B cell (primary cell): ENCODE data around the gene SETBP1. TPM values are rescaled to one million over a fixed set of nuclear protein-coding genes. Genes with fewer than 3 reads are reported as not detected.

Source experiments
- ATAC-seq: fragments of 200-7000 bp; cut with Tn5 transposase; one replicate; pipeline ENCODE4 v1.10.0; 2021; ENCODE audit warnings: low read depth, mild to moderate bottlenecking, moderate number of reproducible peaks, moderate library complexity
- CTCF ChIA-PET: fragments of 350-600 bp; sonication (Branson Sonifier 250); formaldehyde crosslinking; loops from one replicate; lab custom pipeline; 2021; ENCODE audit warnings: antibody characterized with exemption, inconsistent platforms; lab: Charles Lee
- POLR2A ChIA-PET: fragments of 350-600 bp; sonication (Branson Sonifier 250); formaldehyde crosslinking; loops from one replicate; lab custom pipeline; 2021; ENCODE audit warnings: antibody characterized with exemption; lab: Charles Lee
- DNase-seq: peaks from one replicate; pipeline ENCODE4 v3.0.0; 2013
- H2AFZ ChIP-seq: 2 replicates; pipeline ENCODE4 v1.6.1; 2012; ENCODE audit warnings: mild to moderate bottlenecking, low read depth, low read length; ENCODE audit not compliant: insufficient read depth, poor library complexity, severe bottlenecking
- H3K27ac ChIP-seq, 2 donors: 1 replicate in 1 of 2; 2 replicates in 1 of 2; pipeline ENCODE4 v1.5.1; 2012 to 2013; ENCODE audit warnings: low read length in 2 of 2, mild to moderate bottlenecking in 2 of 2, moderate library complexity in 1 of 2
- H3K27me3 ChIP-seq, 4 experiments: fragments of 200-600 bp in 1 of 4; sonication (generic) in 1 of 4; replicated peaks in 1 of 4; 1 replicate in 2 of 4; 2 replicates in 2 of 4; pipeline versions ENCODE4 v1.6.1 to v1.7.0; 2013 to 2016; ENCODE audit warnings: low read length in 3 of 4, mild to moderate bottlenecking in 2 of 4, mixed read lengths in 1 of 4, moderate library complexity in 1 of 4; ENCODE audit not compliant: insufficient read depth in 4 of 4, control insufficient read depth in 3 of 4; ENCODE audit errors: control extremely low read depth in 1 of 4
- H3K36me3 ChIP-seq, 2 experiments: replicated peaks in 1 of 2; 1 replicate in 1 of 2; 2 replicates in 1 of 2; pipeline versions ENCODE4 v1.6.1 to v1.7.1; 2013; ENCODE audit warnings: low read length in 1 of 2; ENCODE audit not compliant: insufficient read depth in 2 of 2, control insufficient read depth in 1 of 2; ENCODE audit errors: control extremely low read depth in 1 of 2, extremely low read depth in 1 of 2
- H3K4me1 ChIP-seq, 2 donors: fragments of 200-600 bp in 1 of 2; sonication (generic) in 1 of 2; 1 replicate in 1 of 2; 2 replicates in 1 of 2; pipeline versions ENCODE4 v1.5.1 to v1.6.1; 2013 to 2017; ENCODE audit warnings: low read length in 2 of 2; ENCODE audit not compliant: control insufficient read depth in 2 of 2, insufficient read depth in 2 of 2
- H3K4me2 ChIP-seq: replicated peaks from 2 replicates; pipeline ENCODE3; 2012; ENCODE audit warnings: mild to moderate bottlenecking, low read depth, low read length; ENCODE audit not compliant: poor library complexity, severe bottlenecking
- H3K4me3 ChIP-seq, 5 experiments: fragments of 200-600 bp in 1 of 5; sonication (generic) in 1 of 5; 1 replicate in 3 of 5; 2 replicates in 2 of 5; pipeline versions ENCODE4 v1.5.1 to v1.7.0; 2011 to 2016; ENCODE audit warnings: low read length in 4 of 5, mild to moderate bottlenecking in 4 of 5, low read depth in 2 of 5, control low read depth in 1 of 5, moderate library complexity in 1 of 5; ENCODE audit not compliant: insufficient read depth in 1 of 5; ENCODE audit errors: control extremely low read depth in 1 of 5, extremely low read depth in 1 of 5
- H3K79me2 ChIP-seq: fragments of 200-600 bp; sonication (generic); one replicate; pipeline ENCODE4 v1.6.0; 2016; ENCODE audit warnings: low read length; ENCODE audit not compliant: control insufficient read depth, insufficient read depth
- H3K9ac ChIP-seq: fragments of 200-600 bp; sonication (generic); 2 replicates; pipeline ENCODE4 v1.6.1; 2017; ENCODE audit warnings: mild to moderate bottlenecking, low read length, moderate library complexity
- H3K9me3 ChIP-seq, 3 donors: one replicate each; pipeline versions ENCODE4 v1.6.1 to v1.7.1; 2013; ENCODE audit warnings: low read length in 2 of 3; ENCODE audit not compliant: control insufficient read depth in 2 of 3, insufficient read depth in 1 of 3; ENCODE audit errors: control extremely low read depth in 1 of 3
- H4K20me1 ChIP-seq: 2 replicates; pipeline ENCODE4 v1.6.0; 2012; ENCODE audit warnings: mild to moderate bottlenecking, low read length; ENCODE audit not compliant: insufficient read depth, control insufficient read depth, poor library complexity, severe bottlenecking
- H3K27ac Mint-ChIP-seq: one replicate; pipeline ENCODE4 v1.8.0; 2021; ENCODE audit warnings: mixed read lengths
- H3K27me3 Mint-ChIP-seq: one replicate; pipeline ENCODE4 v1.8.0; 2021; ENCODE audit warnings: mixed read lengths
- H3K4me1 Mint-ChIP-seq: one replicate; pipeline ENCODE4 v1.8.0; 2021; ENCODE audit warnings: mixed read lengths
- H3K4me3 Mint-ChIP-seq: one replicate; pipeline ENCODE4 v1.8.0; 2021; ENCODE audit warnings: mixed read lengths
- H3K9me3 Mint-ChIP-seq: one replicate; pipeline ENCODE4 v1.8.0; 2022; ENCODE audit warnings: mixed read lengths; ENCODE audit not compliant: insufficient read depth
- CTCF ChIP-seq: fragments of 200-600 bp; IDR thresholded peaks from one replicate; pipeline ENCODE4 v1.8.0; 2022; ENCODE audit warnings: antibody characterized with exemption, mild to moderate bottlenecking
- EZH2 ChIP-seq: IDR thresholded peaks from 2 replicates; pipeline ENCODE4 v1.6.1; 2012; ENCODE audit warnings: borderline replicate concordance, low read depth, mild to moderate bottlenecking, moderate library complexity, low read length; ENCODE audit not compliant: insufficient read depth, poor library complexity, severe bottlenecking
- WGBS: methylation state at CpG from one replicate; pipeline ENCODE4 v1.1.5; 2013; ENCODE audit warnings: missing lambda C conversion rate; ENCODE audit not compliant: insufficient coverage; 5-methylcytosine and 5-hydroxymethylcytosine counted together
- intact Hi-C: fragments of 100-400 bp; cut with micrococcal nuclease; formaldehyde crosslinking; loops from one replicate; pipeline ENCODE4 v1.10.0; 2022
- polyA plus RNA-seq: library from polyadenylated mRNA; depleted of rRNA; stranded (reverse); fragments of >200 nt; gene quantifications from 2 replicates; pipeline ENCODE4 v1.2.3, GENCODE V29; 2012
- total RNA-seq, 2 donors: library from RNA; stranded (reverse); fragments of 120-200 nt in 1 of 2; gene quantifications; 1 replicate in 1 of 2; 2 replicates in 1 of 2; pipeline versions ENCODE4 v1.2.3 to v1.2.4, GENCODE V29; 2013 to 2022

SETBP1 gene
- total and polyA plus RNA-seq, 2 donors (not counting 1 experiment from before 2014, with no cell fraction given), result 15.1 to 129 TPM

GRCh38 chr18:44817831-44818473 is 137.3 kb downstream of the SETBP1 start:
- POLR2A ChIA-PET, result interaction anchor here (0.6 to 1.7 kb wide), 2 partner anchors 12 to 139 kb away, joined by 3 to 10 read pairs; no protein-coding TSS in a partner anchor
- Histone ChIP-seq H3K4me1 (peaks cover 35 to 40% of the 10 kb centered on the region in 2 donors), H4K20me1 (no peaks in the 10 kb centered on the region), H3K4me3 (peak overlapping the region in 2 of 5 experiments; percentile 9 to 20), H3K9me3 (no peaks in the 10 kb centered on the region), H3K36me3 (peaks cover 1 to 7% of the 10 kb centered on the region in 2 experiments), H3K4me2 (peak overlapping the region; percentile 48), H3K27me3 (no peaks in the 10 kb centered on the region), H3K9ac (peak overlapping the region; percentile 27), H3K79me2 (peaks cover 84% of the 10 kb centered on the region), H3K27ac (peak overlapping the region; percentile 2 to 63), H2AFZ (no peak overlapping the region)
- Mint-ChIP-seq H3K4me3 (peak overlapping the region; percentile 72), H3K27ac (peak overlapping the region; percentile 78), H3K27me3 (no peaks in the 10 kb centered on the region), H3K4me1 (peaks cover 55% of the 10 kb centered on the region), H3K9me3 (no peaks in the 10 kb centered on the region)
- 43% methylated on average over 6 of the region's 10 CpGs for WGBS
- CTCF ChIA-PET, result interaction anchor here (0.5 kb wide), 2 partner anchors 20 to 97 kb away, joined by 3 read pairs; no protein-coding TSS in a partner anchor
- no peak for TF ChIP-seq EZH2
- TF ChIP-seq CTCF, result no peak
- intact Hi-C loops, result loop anchor here (2.0 kb wide), 1 partner anchor 13 kb away; no protein-coding TSS in a partner anchor
- ATAC-seq (peak; percentile 43), DNase-seq (peak; percentile 27)
